H1 (cell line): Measurements from ENCODE around the gene HES7. TPM values are rescaled to one million over a fixed set of nuclear protein-coding genes. Genes with fewer than 3 reads are reported as not detected.
A peak's percentile ranks its signal among the peaks of the same experiment; 100 is the strongest.

Experiments used
- CTCF ChIA-PET: fragments of 300-600 bp; sonication (Branson Sonifier 250); formaldehyde crosslinking; loops from one replicate; lab custom pipeline; 2021; ENCODE audit not compliant: partially characterized antibody; lab: Charles Lee
- POLR2A ChIA-PET: fragments of 300-600 bp; sonication (Branson Sonifier 250); formaldehyde crosslinking; loops from one replicate; lab custom pipeline; 2021; ENCODE audit warnings: inconsistent platforms; ENCODE audit not compliant: partially characterized antibody; lab: Charles Lee
- DNase-seq, 2 experiments: peaks; one replicate each; pipeline versions ENCODE4 v3.0.0 to v3.0.0-alpha.2; 2010 to 2022; ENCODE audit warnings: low spot score in 2 of 2, low read depth in 1 of 2, mixed read lengths in 1 of 2
- FAIRE-seq: peaks from 2 replicates; lab custom pipeline; 2011; peaks lifted over from hg19 to GRCh38; lab: Jason Lieb, UNC
- H2AFZ ChIP-seq: 2 replicates; pipeline ENCODE4 v1.8.1; 2012; ENCODE audit warnings: low read length, inconsistent platforms
- H2AK5ac ChIP-seq: 2 replicates; pipeline ENCODE4 v1.6.1; 2013; ENCODE audit warnings: low read depth, low read length
- H2BK120ac ChIP-seq: replicated peaks from 2 replicates; pipeline ENCODE3; 2013; ENCODE audit warnings: low read depth, low read length, inconsistent platforms
- H2BK12ac ChIP-seq: 2 replicates; pipeline ENCODE4 v1.6.1; 2013; ENCODE audit warnings: low read depth, low read length
- H2BK15ac ChIP-seq: 2 replicates; pipeline ENCODE4 v1.6.1; 2013; ENCODE audit warnings: low read length
- H2BK20ac ChIP-seq: 2 replicates; pipeline ENCODE4 v1.6.1; 2013; ENCODE audit warnings: low read length
- H2BK5ac ChIP-seq: 2 replicates; pipeline ENCODE4 v1.6.1; 2013; ENCODE audit warnings: low read depth, low read length
- H3K14ac ChIP-seq: 2 replicates; pipeline ENCODE4 v1.6.1; 2013; ENCODE audit warnings: inconsistent platforms; ENCODE audit not compliant: insufficient read length
- H3K18ac ChIP-seq: 2 replicates; pipeline ENCODE4 v1.6.1; 2013; ENCODE audit warnings: low read length; ENCODE audit errors: extremely low read depth
- H3K23ac ChIP-seq: 2 replicates; pipeline ENCODE4 v1.6.1; 2013; ENCODE audit warnings: inconsistent platforms; ENCODE audit not compliant: insufficient read length
- H3K23me2 ChIP-seq: 2 replicates; pipeline ENCODE4 v1.6.1; 2013; ENCODE audit warnings: low read depth, low read length
- H3K27ac ChIP-seq: 2 replicates; pipeline ENCODE4 v1.6.1; 2011; ENCODE audit warnings: low read depth, low read length, inconsistent platforms
- H3K27me3 ChIP-seq, 4 experiments: replicated peaks in 1 of 4; 1 replicate in 1 of 4; 2 replicates in 3 of 4; pipeline versions ENCODE4 v1.6.1 to v1.8.1; 2011 to 2013; ENCODE audit warnings: low read length in 3 of 4, mild to moderate bottlenecking in 3 of 4, inconsistent platforms in 2 of 4, mixed read lengths in 2 of 4, moderate library complexity in 1 of 4; ENCODE audit not compliant: control insufficient read depth in 3 of 4, insufficient read depth in 3 of 4; ENCODE audit errors: extremely low read depth in 1 of 4
- H3K36me3 ChIP-seq, 4 experiments: 2 replicates each; pipeline versions ENCODE4 v1.6.1 to v1.8.1; 2011 to 2013; ENCODE audit warnings: mild to moderate bottlenecking in 4 of 4, low read length in 3 of 4, moderate library complexity in 2 of 4, control low read depth in 1 of 4, inconsistent platforms in 1 of 4; ENCODE audit not compliant: insufficient read depth in 4 of 4, control insufficient read depth in 2 of 4
- H3K4ac ChIP-seq: replicated peaks from 2 replicates; pipeline ENCODE3; 2013; ENCODE audit warnings: low read length, low read depth, mixed read lengths, inconsistent platforms; ENCODE audit not compliant: insufficient read length
- H3K4me1 ChIP-seq, 4 experiments: replicated peaks in 1 of 4; 1 replicate in 1 of 4; 2 replicates in 3 of 4; pipeline versions ENCODE4 v1.6.1 to v1.8.1; 2011 to 2013; ENCODE audit warnings: low read length in 3 of 4, inconsistent platforms in 2 of 4, mixed read lengths in 1 of 4; ENCODE audit not compliant: insufficient read depth in 4 of 4, control insufficient read depth in 3 of 4
- H3K4me2 ChIP-seq, 2 experiments: 2 replicates each; pipeline versions ENCODE4 v1.6.1 to v1.8.1; 2011 to 2013; ENCODE audit warnings: low read depth in 2 of 2, low read length in 2 of 2, control low read depth in 1 of 2, inconsistent platforms in 1 of 2, mild to moderate bottlenecking in 1 of 2; ENCODE audit not compliant: insufficient read depth in 1 of 2
- H3K4me3 ChIP-seq, 4 experiments: fragments of 200-600, 300-600 bp in 1 of 4; sonication (generic), shearing (Covaris generic), sonication (Bioruptor Twin) in 1 of 4; 2 replicates each; pipeline versions ENCODE4 v1.5.1 to v1.8.1; 2011 to 2016; ENCODE audit warnings: low read length in 4 of 4, low read depth in 3 of 4, control low read depth in 2 of 4, inconsistent platforms in 2 of 4, mild to moderate bottlenecking in 2 of 4, mixed read lengths in 1 of 4, moderate library complexity in 1 of 4; ENCODE audit not compliant: insufficient read depth in 2 of 4; ENCODE audit errors: extremely low read depth in 1 of 4
- H3K56ac ChIP-seq: replicated peaks from 2 replicates; pipeline ENCODE3; 2013; ENCODE audit warnings: low read depth, mild to moderate bottlenecking, mixed read lengths, low read length, inconsistent platforms; ENCODE audit not compliant: insufficient read length
- H3K79me1 ChIP-seq: 2 replicates; pipeline ENCODE4 v1.6.1; 2013; ENCODE audit warnings: low read depth, low read length, control low read depth
- H3K79me2 ChIP-seq, 2 experiments: 2 replicates each; pipeline versions ENCODE4 v1.6.1 to v1.8.1; 2012 to 2013; ENCODE audit warnings: low read length in 2 of 2, mild to moderate bottlenecking in 2 of 2, inconsistent platforms in 1 of 2; ENCODE audit not compliant: insufficient read depth in 2 of 2, control insufficient read depth in 1 of 2
- H3K9ac ChIP-seq, 4 experiments: replicated peaks in 1 of 4; 1 replicate in 1 of 4; 2 replicates in 3 of 4; pipeline versions ENCODE4 v1.6.1 to v1.8.1; 2011 to 2013; ENCODE audit warnings: low read depth in 3 of 4, low read length in 3 of 4, control low read depth in 2 of 4, mild to moderate bottlenecking in 2 of 4, moderate library complexity in 2 of 4, inconsistent platforms in 1 of 4; ENCODE audit errors: extremely low read depth in 1 of 4
- H3K9me3 ChIP-seq, 2 experiments: 2 replicates each; pipeline versions ENCODE4 v1.6.1 to v1.8.1; 2012 to 2013; ENCODE audit warnings: mild to moderate bottlenecking in 2 of 2, moderate library complexity in 2 of 2, control low read depth in 1 of 2, inconsistent platforms in 1 of 2, low read depth in 1 of 2, low read length in 1 of 2, mixed read lengths in 1 of 2; ENCODE audit not compliant: insufficient read depth in 2 of 2
- H4K20me1 ChIP-seq, 2 experiments: replicated peaks in 1 of 2; 2 replicates each; pipeline versions ENCODE3 to v1.8.1; 2011 to 2013; ENCODE audit warnings: inconsistent platforms in 2 of 2, low read length in 2 of 2, mild to moderate bottlenecking in 1 of 2; ENCODE audit not compliant: insufficient read depth in 2 of 2, control insufficient read depth in 1 of 2
- H4K5ac ChIP-seq: 2 replicates; pipeline ENCODE4 v1.6.1; 2013; ENCODE audit warnings: low read length, low read depth, mixed read lengths, inconsistent platforms; ENCODE audit not compliant: insufficient read length
- H4K8ac ChIP-seq: 2 replicates; pipeline ENCODE4 v1.8.0; 2013; ENCODE audit warnings: mild to moderate bottlenecking, moderate library complexity, low read length, inconsistent platforms; ENCODE audit not compliant: insufficient read depth; ENCODE audit errors: extremely low read depth
- H4K91ac ChIP-seq: replicated peaks from 2 replicates; pipeline ENCODE3; 2013; ENCODE audit warnings: low read length, mixed read lengths, inconsistent platforms; ENCODE audit not compliant: insufficient read length
- KDM4A ChIP-seq: IDR thresholded peaks from one replicate; pipeline ENCODE4 v1.7.1; 2012; ENCODE audit warnings: low read depth, mild to moderate bottlenecking, moderate library complexity, low read length, inconsistent platforms; ENCODE audit not compliant: severe bottlenecking
- MAFK ChIP-seq: IDR thresholded peaks from 2 replicates; pipeline ENCODE4 v1.6.1; 2012; ENCODE audit warnings: low read depth, mild to moderate bottlenecking, improper control_type of control experiment, low read length
- RBBP5 ChIP-seq: IDR thresholded peaks from 2 replicates; pipeline ENCODE4 v1.7.1; 2012; ENCODE audit warnings: low read depth, mild to moderate bottlenecking, inconsistent platforms, low read length, moderate library complexity, borderline replicate concordance
- WGBS, 2 experiments: shearing (Covaris generic) in 1 of 2; methylation state at CpG; one replicate each; pipeline versions ENCODE4 v1.1.6 to v1.1.7; 2013 to 2015; ENCODE audit warnings: low lambda C conversion rate in 2 of 2, mixed read lengths in 2 of 2, inconsistent platforms in 1 of 2, low coverage in 1 of 2, missing lambda C conversion rate in 1 of 2; ENCODE audit not compliant: insufficient replicate concordance in 2 of 2, insufficient coverage in 1 of 2, insufficient read length in 1 of 2; ENCODE audit errors: extremely low coverage in 1 of 2, missing lambda C conversion rate in 1 of 2; 5-methylcytosine and 5-hydroxymethylcytosine counted together
- polyA plus RNA-seq, 7 experiments: library from polyadenylated mRNA; depleted of rRNA in 3 of 7; stranded (reverse) in 5 of 7; unstranded in 2 of 7; fragments of >200 nt in 5 of 7; fragments of 200-250 nt in 2 of 7; gene quantifications; 1 replicate in 5 of 7; 2 replicates in 1 of 7; 4 replicates in 1 of 7; pipeline versions ENCODE4 v1.2.1 to v1.2.3, GENCODE V29; 2011 to 2013; ENCODE audit warnings: missing spikeins in 2 of 7, mixed read lengths in 2 of 7
- total RNA-seq: library from RNA; stranded (reverse); fragmentation: NEBNext Ultra II Directional; extraction: Animal tissue kit (Norgen Biotek cat#: 25700); gene quantifications from 2 replicates; pipeline ENCODE4 v1.2.1, GENCODE V29; 2021

The HES7 gene
- total and polyA plus RNA-seq, 2 of the 8 experiments (the other 6 are each of a cell fraction or from before 2014, with no cell fraction given), result 0.20 to 0.32 TPM

GRCh38 chr17:8126491-8127066, 2.7 kb upstream of the HES7 start:
- no peak overlapping the region for H2BK120ac ChIP-seq
- H3K79me1 ChIP-seq, result no peaks in the 10 kb centered on the region
- H4K91ac ChIP-seq, result no peak overlapping the region
- no peak overlapping the region for H3K14ac ChIP-seq
- peaks cover 34% of the 10 kb centered on the region for H3K23me2 ChIP-seq
- no peak overlapping the region for H3K4ac ChIP-seq
- H3K56ac ChIP-seq, result no peak overlapping the region
- H3K9ac ChIP-seq, result no peak overlapping the region
- H4K8ac ChIP-seq, result no peak overlapping the region; the same call in 1 of the 2 replicates
- H3K4me3 ChIP-seq, result peak overlapping the region; percentile 54 to 89 (median 82)
- peak overlapping the region; percentile 88 to 93 for H3K4me2 ChIP-seq
- H3K36me3 ChIP-seq, result no peaks in the 10 kb centered on the region
- no peak overlapping the region for H3K23ac ChIP-seq
- POLR2A ChIA-PET, result interaction anchor here (0.6 to 2.4 kb wide), 6 partner anchors 13 to 122 kb away, joined by 3 to 14 read pairs (median 3); partner anchors contain the start of gene AURKB
- no peaks in the 10 kb centered on the region for H3K9me3 ChIP-seq
- H2AK5ac ChIP-seq, result no peak overlapping the region
- H2AFZ ChIP-seq, result no peak overlapping the region
- peaks cover 30 to 54% (median 51%) of the 10 kb centered on the region in 4 experiments for H3K27me3 ChIP-seq
- no peak overlapping the region for H2BK5ac ChIP-seq
- peaks cover 0 to 24% (median 12%) of the 10 kb centered on the region in 4 experiments; a peak in 6 of 7 replicates for H3K4me1 ChIP-seq
- H2BK12ac ChIP-seq, result 0 out of 2 replicates have a peak overlapping the region, but pooled peaks have one; percentile 60
- DNase-seq, result peak in 1 of 2 experiments; percentile 76
- H3K27ac ChIP-seq, result no peak overlapping the region
- H3K18ac ChIP-seq, result peak overlapping the region; percentile 48; the same call in 1 of the 2 replicates
- H4K5ac ChIP-seq, result no peak overlapping the region
- peak; percentile 5 for TF ChIP-seq KDM4A
- TF ChIP-seq RBBP5, result 0 out of 2 replicates have a peak, but pooled peaks have one; percentile 6
- no peak for TF ChIP-seq MAFK
- TF ChIP-seq, all 59 proteins: peak for 2
- FAIRE-seq, result no peak
- CTCF ChIA-PET, result interaction anchor here (0.6 to 4.3 kb wide), 14 partner anchors 7 to 408 kb away, joined by 3 to 26 read pairs (median 3); partner anchors contain the start of gene ALOXE3
- H2BK20ac ChIP-seq, result no peak overlapping the region
- peaks cover 3 to 5% of the 10 kb centered on the region in 2 experiments for H4K20me1 ChIP-seq
- no peak overlapping the region for H2BK15ac ChIP-seq
- H3K79me2 ChIP-seq, result no peaks in the 10 kb centered on the region
- 4% methylated on average over 30 of the region's 45 CpGs; no CpG with 5 or more reads in 1 of the 2 experiments for WGBS, 2 experiments
